GM21381 (cell line): ENCODE measurements around the gene AUH.
"Not testable (repeated sequence)": the region's sequence is repeated elsewhere in the genome, so short reads cannot be mapped to it uniquely, and the experiment has no call there.

ENCODE experiments used
- ATAC-seq: cut with Tn5 transposase; IDR thresholded peaks from one replicate; pipeline ENCODE4 v1.9.1; 2021; ENCODE audit warnings: mild to moderate bottlenecking, moderate library complexity; ENCODE audit not compliant: unreplicated experiment

Gene AUH

DNA sequence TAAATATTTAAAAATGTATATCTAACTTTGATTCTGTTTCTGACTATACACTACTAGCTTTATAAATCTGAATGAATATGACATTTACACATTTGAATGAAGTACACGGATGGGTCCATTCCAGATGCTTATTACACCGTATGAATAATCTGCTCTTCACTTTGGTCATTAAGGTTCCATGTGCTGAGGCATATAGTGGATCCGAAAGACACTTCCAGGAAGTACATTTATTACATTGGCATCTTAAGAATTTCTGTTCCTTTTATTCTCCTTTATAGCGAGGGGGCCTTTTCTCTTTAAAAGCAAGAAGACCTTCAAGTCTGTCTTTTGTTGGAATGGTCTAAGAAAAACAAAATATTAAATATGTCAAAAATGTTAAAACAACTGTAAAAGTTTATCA, 147.6 kb downstream of the AUH start:
- no peak for ATAC-seq

DNA sequence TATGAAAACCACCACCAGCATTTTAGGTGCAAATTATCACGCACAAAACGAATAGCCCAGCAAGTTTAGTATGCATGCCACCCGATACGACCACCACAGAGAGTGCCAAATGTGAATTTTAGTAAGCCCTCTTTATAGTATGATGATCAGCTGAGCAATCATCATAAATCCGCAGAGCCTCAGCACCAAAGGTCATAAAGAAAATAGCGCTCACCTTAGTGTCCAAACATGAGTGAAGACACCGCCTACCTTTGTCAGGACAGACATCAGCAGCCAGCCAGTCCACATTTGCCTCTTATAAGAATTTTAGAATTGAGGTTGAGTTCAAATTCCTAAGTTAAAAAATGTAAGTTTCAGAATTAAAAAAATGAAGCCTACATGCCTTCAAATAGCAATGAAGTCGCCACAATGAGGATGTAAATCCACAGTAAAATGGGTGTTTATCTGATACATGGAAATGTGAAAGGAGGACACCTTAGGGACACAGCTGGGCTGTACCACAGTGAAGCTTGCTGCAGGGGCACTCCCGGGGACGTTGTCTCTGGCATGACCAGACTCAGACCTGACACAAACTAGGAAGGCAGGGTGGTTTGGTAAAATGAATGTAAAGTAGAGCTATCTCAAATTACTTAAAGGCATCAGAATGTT, 149.0 kb downstream of the AUH start:
- ATAC-seq = no peak

DNA sequence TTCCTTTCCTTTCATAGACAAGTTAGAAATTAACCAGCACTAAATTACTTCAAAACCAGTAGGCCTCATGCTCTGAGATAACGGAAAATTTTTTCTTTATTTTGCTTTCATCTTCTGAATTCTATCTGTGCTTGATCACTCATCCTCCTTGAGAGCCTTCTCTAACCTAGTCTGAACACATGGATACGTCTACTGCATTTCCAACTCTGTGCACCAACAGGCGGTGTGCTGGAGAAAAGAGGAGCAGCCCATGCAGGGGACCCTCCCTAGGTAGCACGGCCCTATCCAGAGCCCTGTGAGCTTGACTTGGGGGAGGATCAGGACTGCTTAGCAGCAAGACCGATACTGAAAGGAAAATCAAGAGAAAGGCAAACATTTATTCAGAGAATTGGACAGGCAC, 149.8 kb downstream of the AUH start:
- ATAC-seq = no peak

DNA sequence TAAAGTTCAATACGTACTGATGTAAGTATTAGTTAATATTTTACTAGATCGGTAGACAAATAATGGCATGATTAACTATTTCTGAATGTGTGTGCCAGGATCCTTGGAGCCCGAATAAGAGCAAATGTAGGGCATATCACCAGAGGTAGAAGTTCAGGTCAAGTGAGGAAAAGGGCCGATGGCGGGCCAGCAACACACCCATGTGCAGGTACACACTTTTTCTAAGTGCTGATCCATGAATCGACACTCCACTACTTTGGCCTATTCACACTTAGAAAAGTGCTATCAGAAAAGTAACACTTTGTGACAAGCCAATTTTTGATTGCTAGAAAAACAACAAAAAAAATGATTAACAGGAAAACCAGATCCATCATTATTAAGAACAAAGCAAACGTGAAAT, 150.3 kb downstream of the AUH start:
- no peak for ATAC-seq

DNA sequence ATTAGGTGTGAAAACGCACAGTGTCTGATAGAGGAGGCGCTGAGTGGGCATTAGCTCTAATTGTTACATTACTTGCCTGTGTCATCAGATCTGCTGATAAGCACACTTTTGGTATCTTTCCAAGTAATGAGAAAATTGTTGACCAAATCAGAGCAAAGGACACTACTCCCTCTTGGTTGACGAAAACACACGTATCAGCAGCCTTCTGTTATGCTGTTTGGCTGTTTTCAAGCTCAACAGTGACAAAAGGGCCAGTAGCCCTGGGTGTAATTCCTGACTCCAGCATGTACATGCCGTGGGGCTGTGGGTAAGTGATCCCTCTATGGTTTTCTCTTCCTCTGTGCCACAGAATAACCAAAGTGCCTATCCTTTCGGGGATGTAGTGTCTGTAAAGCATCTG, 151.4 kb downstream of the AUH start:
- ATAC-seq = no peak

DNA sequence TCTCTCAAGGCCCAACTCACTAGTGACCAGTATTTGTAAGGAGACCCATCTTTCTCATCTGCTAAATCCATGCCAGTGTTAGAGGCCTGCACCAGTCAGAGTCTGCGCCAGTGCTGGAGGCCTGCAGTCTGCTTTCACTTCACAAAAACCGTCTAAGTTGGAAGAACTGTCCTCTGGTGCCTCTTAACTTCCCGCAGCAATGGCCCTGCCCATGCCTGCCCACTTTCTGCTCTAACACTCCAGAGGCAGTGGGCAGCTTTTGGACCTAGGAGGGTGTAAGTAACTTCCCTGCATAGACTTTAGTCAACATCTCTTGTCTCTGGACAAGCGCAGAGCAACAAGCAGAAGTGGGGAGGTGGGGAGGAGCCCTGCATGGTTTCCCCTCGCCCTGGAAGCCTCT, 152.9 kb downstream of the AUH start:
- ATAC-seq = no peak

- ATAC-seq = no peak
Observed at GRCh38 chr9:91208419-91208745, 153.3 kb downstream of the AUH start.

GRCh38 chr9:91207729-91208418, 153.8 kb downstream of the AUH start:
- ATAC-seq = peak; percentile 81

DNA sequence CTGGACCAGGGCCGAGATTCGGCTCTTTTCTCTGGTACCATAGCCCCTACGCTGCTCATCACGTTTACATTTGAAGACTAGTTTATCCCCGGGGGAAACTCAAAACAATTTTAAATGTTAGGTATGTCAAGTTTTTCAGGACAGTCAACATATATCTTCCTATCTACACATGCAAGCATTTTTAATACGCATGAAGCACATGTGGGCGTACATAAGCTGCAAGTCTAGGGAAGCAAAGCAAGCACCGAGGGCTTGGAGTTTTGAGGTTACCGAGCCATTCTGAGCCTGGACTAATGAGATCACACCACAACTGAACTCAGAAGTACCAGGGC, 154.4 kb downstream of the AUH start:
- ATAC-seq = no peak

DNA sequence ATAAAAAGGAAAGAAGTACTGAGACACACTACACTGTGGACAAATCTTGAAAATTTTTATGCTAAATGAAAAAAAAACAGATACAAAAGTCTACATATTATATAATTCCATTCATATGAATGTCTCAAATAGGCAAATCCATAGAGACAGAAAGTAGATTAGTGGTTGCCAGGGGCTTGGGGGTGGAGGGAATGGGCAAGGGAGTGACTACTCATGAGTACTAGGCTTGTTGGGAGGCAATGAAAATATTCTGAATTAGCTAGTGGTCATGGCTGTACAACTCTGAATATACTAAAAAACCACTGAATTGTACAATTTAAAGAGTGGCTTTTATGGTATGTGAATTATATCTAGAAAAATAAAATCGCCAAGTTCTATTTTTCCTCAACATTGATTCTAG, 154.9 kb downstream of the AUH start:
- no peak for ATAC-seq

DNA sequence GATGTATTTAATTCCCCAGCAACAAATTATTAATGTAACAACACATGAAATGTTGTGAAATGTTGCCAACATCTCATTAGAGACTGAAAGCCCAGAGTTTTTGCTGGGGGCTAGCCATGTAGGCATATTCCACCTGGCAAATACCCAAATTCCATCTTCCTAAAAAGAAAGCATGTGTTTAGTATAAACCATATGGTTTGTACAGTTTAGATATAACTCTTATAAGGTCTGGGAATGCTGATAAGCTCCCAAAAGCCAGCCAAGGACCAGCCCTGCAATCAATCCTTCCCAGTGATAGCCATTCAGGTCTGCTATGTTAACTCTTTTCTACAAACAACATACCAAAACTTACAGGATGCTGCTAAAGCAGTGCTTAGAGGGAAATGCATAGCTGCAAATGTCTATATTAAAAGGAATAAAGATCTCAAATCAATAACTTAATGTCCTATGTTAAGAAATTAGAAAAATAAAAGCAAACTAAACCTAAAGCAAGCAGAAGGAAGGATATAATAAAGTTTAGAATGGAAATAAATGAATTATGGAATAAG, 158.9 kb downstream of the AUH start:
- ATAC-seq = no peak

DNA sequence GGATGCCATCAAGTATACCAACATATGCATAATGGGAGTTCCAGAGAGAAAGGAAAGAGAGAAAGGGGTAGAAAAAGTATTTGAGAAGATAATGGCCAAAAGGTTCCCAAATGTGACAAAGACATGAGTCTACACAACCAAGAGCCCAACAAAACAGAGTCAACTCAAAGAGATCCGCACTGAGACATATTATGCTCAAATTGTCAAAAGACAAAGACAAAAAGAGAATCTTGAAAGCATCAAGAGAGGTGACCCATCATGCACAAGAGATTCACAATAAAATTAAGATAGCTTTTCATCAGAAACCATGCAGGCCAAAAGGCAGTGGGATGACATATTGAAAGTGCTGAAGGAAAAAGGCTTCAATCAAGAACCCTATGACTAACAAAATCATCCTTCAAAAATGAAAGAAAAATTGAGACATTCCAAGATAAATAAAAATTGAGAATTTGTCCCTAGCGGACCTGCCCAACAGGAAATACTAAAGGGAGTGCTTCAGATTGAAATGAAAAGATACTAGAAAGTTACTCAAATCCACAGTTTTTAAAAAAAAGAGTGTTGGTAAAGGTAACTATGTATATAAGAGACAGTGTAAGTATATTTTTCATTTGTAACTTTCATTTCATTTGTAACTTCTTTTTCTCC, 160.9 kb downstream of the AUH start:
- no peak for ATAC-seq

DNA sequence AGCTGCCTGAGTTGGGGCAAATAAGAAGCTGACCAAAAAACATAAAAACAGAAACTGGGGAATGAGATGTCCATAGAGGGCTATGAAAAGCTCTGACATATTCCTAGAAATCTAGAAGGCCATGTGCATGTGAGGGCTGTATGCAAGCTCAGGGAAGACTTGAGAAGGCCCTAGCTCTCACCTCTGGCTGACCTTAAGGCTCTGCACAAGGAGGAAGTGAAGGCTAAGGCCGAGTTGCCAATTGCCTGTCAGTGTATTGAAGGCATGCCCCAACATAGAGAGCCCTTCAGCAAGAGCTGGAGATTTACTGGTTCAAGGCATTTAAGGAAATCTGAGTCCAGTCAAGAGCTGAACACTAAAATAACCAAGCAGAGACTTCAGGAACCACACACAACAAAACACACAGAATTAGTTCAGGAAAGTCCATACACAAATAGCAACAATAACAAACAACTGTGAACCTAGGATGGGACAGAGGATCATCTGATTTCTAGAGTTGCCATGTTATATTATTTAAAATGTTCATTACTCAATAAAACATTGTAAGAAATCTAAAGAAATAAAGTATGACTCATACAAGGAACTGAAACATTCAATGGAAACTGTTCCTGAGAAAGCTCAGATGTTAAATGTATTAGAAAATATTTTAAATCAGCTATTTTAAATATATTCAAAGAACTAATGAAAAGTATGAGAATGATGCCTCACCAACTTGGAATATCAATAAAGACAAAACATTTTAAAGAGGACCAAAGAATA, 161.8 kb downstream of the AUH start:
- ATAC-seq = no peak

- not testable (repeated sequence) for ATAC-seq
Observed at GRCh38 chr9:91198881-91199280, 162.8 kb downstream of the AUH start.

- no peak for ATAC-seq
Observed at GRCh38 chr9:91198405-91198804, 163.3 kb downstream of the AUH start.

DNA sequence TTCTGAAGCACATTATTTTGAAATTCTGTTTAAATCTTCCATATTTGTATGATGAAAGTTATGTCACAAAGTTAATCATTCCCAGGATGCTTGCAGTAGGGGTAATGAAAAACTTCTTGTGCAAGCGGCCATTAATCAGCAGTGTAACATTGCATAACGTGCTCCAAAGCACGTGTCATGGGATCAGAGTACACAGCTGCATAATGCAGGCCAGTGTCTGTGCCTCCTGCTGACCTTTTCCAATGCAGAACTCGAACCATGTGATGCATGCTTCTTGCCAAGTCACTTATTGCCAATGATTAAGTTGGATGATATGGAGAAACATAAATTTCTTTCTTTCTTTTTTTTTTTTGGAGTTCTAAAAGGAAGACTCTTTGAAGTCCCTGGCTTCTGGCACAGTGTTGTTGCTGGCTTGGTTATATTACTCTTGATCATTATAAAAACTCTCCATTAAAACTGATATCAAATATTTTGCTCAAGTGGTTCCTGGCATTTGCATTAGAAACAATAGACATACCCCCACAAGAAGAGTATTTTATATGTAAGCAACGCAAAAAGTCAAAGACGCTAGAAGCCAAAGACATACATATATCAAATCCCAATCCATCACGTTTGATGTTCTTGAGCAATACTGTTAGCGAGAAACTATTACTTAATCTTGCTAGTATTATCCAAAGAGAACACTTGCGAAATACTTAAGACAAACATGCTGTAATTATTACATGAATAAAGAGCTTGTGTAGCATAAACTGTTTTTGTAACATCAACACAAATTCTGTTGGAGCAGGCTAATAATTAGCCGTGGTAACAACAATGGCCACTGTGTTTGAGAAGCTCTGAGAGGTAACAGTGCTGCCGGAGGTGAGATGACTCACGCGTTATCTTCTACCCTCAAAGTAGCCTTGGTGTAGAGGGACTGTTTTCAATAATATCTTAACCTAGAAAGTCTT, 164.2 kb downstream of the AUH start:
- ATAC-seq = no peak

GRCh38 chr9:91196103-91196950, 165.4 kb downstream of the AUH start:
- ATAC-seq = no peak

- no peak for ATAC-seq
Observed at GRCh38 chr9:91195372-91196012, 166.2 kb downstream of the AUH start.
